D721Med (cell line): ENCODE data around the gene TXNRD3.
"Not testable (repeated sequence)": the region's sequence is repeated elsewhere in the genome, so short reads cannot be mapped to it uniquely, and the experiment has no call there.

Source experiments
- DNase-seq: peaks from one replicate; pipeline ENCODE4 v3.0.0; 2011; ENCODE audit warnings: low spot score; ENCODE audit not compliant: insufficient read length
- FAIRE-seq: peaks from 2 replicates; lab custom pipeline; 2011; peaks lifted over from hg19 to GRCh38; lab: Jason Lieb, UNC
- CTCF ChIP-seq: IDR thresholded peaks from 2 replicates; pipeline ENCODE4 v1.5.1; 2012; ENCODE audit warnings: mild to moderate bottlenecking, control low read depth; ENCODE audit not compliant: insufficient read depth; ENCODE audit errors: missing control alignments

The TXNRD3 gene

GRCh38 chr3:126638790-126639189 lies 16.1 kb downstream of the TXNRD3 start:
- FAIRE-seq (no peak), DNase-seq (no peak)
- no peak for TF ChIP-seq CTCF

GRCh38 chr3:126636436-126636835 lies 18.5 kb downstream of the TXNRD3 start:
- no peak for FAIRE-seq
- TF ChIP-seq CTCF: no peak
- no peak for DNase-seq

- no peak for FAIRE-seq
- no peak for TF ChIP-seq CTCF
- DNase-seq: no peak
Measured at GRCh38 chr3:126634803-126635202, 20.1 kb downstream of the TXNRD3 start.

GRCh38 chr3:126630020-126630419 lies 24.9 kb downstream of the TXNRD3 start:
- FAIRE-seq (no peak), DNase-seq (no peak)
- TF ChIP-seq CTCF: no peak

GRCh38 chr3:126625735-126626134 lies 29.2 kb downstream of the TXNRD3 start:
- not testable (repeated sequence) for DNase-seq, FAIRE-seq

GRCh38 chr3:126622694-126623093 lies 32.2 kb downstream of the TXNRD3 start:
- FAIRE-seq (no peak), DNase-seq (no peak)
- TF ChIP-seq CTCF: no peak

GRCh38 chr3:126621627-126622345 lies 33.1 kb downstream of the TXNRD3 start:
- TF ChIP-seq CTCF: no peak
- FAIRE-seq: no peak
- DNase-seq: no peak

- TF ChIP-seq CTCF: no peak
- FAIRE-seq (no peak), DNase-seq (no peak)
Measured at GRCh38 chr3:126621171-126621570, 33.8 kb downstream of the TXNRD3 start.
